Smooth muscle cell of the brain vasculature (primary cell): ENCODE data around the gene KCP.

Experiments
- DNase-seq: peaks from one replicate; pipeline ENCODE4 v3.0.0-alpha.2; 2012; ENCODE audit warnings: low read depth, low spot score

The KCP gene

DNA sequence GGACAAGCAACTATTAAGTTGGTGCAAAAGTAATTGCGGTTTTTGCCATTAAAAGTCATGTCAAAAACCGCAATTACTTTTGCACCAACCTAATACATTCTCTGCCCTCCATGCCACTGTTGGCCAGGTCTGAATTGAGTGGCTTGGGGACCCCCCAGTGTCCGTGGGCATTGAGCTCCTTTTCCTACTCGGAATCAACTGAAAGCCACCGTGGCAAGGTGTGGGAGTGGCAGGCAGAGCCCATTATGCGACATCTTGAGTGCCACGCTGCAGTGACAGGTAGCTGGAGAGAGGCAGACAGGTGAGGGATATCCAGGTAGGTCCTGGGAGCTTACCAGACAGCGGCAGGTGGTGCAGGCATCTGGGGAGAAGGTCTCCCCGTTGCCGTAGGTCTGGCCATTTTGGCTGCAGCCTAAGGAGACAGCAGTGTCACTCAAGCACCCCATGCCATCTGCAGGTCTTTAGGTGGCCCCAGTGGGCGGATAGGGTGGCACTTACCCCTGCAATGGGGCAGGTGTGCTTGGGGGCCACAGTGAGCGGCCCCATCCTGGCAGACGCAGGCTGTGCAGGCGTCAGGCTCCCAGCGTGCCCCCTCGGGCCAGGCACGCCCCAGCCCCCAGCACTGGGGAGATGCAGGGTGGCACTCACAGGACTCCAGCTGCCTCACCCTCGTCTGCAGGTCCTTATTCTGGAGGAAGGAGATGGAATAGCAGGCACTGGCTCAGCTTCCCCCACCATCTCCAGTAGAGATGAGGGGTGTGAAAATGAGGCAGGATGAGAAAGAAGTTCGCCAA lies 3.5 kb downstream of the KCP start:
- DNase-seq = no peak

DNA sequence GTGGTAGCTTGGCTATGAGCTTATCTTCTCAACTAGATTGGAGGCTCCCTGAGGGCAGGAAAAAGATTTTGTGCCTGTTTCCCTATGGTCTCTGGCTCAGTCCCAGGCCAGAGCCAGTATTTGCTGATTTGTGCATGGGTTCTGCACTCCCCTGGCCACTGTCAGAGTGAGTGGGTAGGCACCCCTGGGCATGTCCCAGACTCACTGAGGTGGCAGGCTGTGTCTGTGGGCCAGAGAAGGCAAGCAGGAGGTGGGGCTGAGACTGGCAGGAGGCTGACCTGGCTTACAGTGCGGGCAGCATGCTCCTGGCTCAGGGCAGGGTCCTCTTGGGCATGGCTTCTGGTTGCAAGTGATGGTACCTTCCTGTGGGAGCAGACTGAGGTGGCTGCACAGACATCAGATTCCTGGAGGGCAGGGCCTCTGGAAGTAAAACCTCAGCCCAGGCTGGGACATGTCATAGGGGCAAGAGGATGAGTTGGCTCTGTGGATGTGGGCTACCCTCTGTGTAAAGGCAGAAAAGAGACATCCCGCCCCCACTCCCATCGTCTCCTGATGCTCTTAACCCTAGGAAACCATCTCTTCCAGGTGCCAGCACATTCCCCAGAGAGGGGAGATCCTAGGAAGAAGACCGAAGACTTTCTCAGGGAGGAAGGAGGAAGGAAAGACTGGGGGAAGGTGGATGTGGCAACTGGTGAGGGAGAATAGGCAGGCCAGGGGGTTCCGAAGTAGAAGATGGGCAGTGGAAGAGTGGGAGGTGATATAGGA lies 4.3 kb downstream of the KCP start:
- DNase-seq = no peak

DNA sequence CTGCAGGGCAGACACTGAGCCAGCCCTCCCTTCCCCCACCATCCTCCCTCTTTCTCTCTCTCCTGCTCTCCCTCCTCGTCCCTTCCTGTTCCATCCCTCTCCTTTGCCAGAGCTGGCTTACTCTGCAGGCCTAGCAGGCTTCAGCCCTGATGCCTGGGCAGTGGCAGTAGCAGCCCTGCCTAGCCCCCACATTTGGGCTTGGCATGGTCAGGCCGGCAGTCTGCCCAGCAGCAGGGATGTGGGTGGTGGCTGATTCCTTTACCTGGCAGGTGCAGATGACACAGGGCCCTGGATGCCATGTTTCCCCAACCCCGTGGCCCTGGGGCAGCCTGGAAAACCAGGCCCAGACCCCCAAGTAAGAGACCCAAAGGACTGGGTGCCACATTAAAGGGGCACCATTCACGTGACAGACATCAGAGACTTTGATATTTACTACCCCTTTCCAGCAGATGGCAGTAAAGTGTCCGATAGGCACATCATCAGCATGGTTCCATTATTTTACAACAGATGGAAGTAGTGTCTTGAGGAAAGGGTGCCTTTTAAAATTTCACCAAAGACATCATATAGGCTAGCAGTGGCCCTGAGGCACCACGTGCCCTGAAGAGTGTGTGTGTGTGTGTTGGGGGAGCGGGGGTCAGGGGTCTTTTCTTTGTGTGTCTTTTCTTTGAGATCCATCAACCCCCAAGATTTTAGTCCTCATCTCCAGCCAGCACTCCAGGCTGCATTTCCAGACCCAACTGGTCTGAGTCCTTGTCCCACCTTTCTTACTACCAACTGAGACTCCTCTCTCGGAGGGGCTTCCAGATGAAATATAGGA lies 5.9 kb downstream of the KCP start:
- peak; percentile 15 for DNase-seq

DNA sequence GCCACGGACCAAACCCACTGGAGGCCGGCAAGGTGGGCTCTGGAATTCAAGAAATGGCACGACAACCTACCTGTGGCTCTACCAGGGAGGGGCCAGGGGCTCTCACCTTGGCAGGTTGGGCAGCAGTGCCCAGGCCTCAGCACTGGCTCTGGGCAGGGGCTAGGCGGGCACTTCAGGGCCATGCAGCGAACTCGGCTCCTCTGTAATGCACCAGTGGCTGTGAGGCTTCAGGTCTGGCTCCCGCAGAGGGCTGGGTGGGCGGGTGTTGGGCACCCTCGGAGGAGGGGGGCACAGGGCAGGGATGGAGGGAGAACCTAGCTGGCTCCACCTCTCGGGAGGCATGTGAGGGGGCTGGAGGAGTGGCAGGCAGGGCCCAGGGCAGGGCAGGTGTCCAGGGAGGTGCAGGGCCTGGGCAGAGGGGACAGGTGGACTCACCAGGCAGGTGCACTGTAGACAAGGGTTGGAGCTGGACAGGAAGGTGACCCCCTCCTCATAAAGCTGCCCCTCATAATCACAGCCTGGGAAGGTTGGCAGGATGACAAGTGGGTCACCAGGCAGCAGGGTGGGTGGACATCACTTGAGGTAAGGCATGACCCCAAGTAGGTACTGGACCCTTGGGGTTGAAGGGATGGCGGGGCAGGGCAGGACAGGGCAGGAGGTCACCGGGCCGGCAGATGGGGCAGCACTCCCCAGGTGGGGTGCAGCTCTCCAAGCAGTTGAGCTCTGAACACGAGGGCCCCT lies 6.7 kb downstream of the KCP start:
- DNase-seq = no peak

DNA sequence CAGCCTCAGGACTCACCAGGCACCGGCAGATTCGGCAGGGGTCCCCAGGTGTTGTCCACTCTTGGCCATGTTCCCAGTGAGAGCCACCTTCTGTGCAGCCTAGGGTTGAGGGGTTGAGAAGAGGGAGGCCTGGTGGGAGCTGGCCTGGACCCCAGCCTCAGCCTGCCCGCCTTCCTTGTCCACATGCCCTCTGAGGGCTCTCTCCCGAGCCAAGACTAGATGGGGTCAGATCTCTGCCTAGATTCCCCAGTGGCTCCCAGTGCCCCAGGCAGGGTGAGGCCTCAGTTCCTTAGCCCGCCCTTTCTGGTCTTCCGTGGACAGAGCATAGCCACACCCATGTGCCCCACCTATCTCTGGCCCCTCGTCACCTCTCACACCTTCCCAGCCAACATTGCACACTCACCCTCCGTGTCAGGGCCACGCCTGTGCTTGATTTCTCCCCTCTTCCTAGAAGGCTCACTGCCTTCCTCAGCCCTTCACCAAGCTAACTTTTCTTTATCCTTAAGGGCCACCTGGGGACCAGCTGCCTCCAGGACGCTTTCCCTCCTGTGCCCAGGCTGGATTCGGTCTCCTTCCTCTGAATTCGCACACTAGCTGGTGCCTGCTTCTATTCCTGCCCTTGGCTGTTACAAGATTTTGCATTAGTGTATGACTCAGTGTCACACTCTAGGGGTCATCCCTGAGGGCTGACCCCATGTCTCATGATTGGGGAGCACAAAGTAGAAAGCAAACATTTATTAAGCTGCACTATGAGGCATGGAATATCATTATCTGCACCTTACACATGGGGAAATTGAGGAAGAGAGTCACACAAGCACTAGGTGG lies 7.5 kb downstream of the KCP start:
- no peak for DNase-seq

DNA sequence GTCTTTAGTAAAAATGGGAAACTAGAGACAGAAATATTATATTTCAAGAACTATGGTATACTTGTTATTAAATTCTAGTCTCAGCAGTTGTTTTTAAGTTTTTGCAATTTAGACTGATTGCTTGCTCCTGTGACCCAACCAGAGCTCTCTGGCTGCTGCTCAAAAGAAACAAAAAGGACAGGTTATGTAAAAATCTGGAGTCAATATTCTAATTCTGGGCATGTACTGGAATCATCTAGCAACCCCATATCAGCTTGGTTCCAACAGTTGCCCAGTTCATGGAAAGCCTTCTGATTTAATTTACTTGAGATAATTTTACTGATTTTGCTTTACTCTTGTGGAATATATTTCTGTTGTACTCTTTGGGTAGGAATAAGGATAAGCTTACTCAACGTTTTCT lies 10.3 kb downstream of the KCP start:
- no peak for DNase-seq

DNA sequence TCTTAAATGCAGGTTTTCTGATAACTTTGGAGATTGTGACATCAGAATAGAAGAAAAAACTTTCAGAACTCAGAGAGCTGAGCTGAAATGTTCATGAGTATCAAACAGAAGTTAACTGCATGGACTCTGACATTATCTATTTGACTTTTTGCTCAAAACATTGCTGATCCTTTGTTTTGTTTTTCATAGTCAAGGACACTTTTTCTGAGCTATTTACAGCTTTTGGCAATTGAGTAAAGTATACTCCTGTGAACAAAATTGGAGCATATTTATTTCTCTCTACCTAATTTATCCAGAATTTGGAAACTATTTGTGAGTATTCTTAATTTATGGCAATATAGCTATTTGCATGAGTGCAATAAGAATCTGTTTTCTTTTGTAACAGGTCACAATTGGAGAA lies 11.1 kb downstream of the KCP start:
- no peak for DNase-seq

DNA sequence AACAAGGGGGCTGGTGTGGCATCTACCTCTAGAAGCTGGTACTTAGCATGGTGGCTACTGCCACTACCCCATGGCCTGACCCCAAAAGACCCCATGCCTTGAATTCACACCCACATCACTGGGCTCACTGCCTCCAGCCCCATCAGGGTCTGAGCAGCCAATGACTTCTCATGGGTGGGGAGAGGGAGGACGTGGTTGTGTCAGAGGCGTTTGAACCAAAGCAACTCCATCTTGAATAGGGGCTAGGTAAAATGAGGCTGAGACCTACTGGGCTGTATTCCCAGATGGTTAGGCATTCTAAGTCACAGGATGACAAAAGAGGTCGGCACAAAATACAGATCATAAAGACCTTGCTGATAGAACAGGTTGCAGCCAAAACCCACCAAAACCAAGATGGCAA lies 15.2 kb downstream of the KCP start:
- no peak for DNase-seq

DNA sequence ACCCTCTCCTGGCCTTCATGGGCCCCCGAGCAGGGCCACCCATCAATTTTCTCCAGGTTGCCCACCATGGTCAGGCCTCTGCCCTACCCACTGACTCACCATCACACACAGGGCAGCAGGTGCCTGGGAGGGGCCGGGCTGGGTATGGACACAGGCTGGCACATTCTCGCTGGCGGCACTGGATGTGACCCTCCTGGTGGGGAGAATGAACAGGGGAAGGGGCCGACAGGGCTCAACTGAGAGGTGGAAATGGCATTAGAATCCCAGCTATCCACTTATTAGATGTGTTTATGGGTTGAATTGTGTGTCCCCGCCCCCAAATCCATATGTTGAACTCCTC lies 16.4 kb downstream of the KCP start:
- DNase-seq = no peak

DNA sequence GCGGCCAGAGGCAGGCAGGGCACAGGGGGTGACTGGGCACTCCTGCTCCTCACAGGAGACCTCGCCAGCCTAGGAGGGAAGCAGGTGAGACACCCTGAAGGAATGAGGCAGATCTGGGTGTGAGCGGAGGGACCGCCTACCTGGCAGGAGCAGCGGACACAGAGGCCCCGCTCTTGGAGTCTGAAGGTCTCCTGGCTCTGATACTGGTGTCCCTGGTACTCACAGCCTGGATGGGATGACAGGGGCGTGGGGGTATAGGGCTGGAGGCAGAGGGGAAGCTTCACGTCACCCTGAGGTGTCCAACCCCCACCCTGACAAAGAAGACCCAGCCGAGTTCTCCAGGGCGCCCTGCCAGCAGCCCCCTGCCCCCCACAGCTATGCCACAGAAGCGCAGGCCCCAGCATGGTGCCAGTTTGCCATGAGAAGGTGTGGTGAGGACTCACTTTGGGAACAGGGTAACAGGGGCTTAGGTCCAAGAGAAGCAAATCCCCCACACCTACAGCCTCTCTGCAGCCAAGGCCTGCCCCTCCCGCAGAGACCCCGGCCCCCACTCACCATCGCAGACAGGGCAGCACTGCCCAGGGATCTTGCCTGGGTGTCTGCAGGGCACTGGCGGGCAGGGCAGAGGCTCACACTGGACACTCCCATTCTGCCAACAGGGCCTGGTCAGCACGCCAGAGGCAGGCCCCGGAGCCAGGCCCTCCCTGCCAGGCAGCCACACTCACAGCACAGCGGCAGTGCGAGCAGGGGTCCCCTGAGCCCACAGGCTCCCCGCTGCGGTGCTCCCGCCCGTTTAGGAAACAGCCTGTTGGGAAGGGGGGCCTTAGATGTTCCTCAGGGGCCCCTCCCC lies 17.0 kb downstream of the KCP start:
- no peak for DNase-seq

DNA sequence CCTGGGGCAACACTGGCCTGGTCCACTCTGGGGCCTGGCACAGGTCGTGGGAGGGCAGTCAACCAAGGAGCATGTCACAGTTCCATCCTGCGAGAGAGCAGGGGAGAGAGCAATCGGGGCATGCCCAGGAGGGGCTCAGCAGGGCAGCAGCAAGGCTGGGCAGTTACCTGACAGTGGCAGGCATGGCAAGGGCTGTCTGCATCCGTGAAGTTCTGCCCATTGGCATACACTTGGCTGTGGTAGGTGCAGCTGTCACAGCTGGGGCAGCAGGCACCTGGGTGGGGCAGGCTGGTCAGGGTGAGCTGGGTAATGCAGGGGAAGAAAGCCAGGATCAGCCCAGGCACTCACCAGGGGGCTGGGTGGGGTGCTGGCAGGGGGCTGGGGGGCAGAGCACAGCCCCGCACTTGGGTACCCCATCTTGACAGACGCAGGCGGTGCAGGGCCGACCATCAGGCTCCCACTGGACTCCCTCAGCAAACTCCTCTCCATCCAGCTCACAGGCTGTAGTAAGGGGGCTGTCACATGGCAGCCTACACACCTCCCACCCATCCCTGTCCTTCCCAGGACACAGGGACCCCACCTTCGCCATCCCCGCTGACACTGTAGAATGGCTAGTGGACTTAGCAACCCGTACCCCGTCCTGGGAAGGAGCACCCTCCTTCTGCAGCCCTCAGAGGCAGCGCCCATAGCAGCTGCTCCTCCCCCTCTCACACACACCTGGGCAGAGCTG lies 17.8 kb downstream of the KCP start:
- no peak for DNase-seq

DNA sequence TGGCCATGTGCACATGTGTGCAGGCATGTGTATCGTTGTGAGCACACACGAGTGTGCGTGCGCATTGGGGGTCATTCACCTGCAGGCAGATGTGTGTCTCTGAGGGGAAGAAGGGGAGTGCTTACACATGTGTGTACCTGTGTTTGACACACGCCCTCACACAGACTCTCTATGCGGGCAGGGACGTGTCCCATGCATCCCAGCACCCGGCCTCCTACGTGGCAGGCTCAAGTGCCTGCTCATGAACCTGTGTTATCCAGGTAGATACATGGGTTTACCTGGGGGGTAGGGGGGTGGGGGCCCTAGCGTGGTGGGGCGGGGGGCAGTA lies 18.6 kb downstream of the KCP start:
- no peak for DNase-seq

DNA sequence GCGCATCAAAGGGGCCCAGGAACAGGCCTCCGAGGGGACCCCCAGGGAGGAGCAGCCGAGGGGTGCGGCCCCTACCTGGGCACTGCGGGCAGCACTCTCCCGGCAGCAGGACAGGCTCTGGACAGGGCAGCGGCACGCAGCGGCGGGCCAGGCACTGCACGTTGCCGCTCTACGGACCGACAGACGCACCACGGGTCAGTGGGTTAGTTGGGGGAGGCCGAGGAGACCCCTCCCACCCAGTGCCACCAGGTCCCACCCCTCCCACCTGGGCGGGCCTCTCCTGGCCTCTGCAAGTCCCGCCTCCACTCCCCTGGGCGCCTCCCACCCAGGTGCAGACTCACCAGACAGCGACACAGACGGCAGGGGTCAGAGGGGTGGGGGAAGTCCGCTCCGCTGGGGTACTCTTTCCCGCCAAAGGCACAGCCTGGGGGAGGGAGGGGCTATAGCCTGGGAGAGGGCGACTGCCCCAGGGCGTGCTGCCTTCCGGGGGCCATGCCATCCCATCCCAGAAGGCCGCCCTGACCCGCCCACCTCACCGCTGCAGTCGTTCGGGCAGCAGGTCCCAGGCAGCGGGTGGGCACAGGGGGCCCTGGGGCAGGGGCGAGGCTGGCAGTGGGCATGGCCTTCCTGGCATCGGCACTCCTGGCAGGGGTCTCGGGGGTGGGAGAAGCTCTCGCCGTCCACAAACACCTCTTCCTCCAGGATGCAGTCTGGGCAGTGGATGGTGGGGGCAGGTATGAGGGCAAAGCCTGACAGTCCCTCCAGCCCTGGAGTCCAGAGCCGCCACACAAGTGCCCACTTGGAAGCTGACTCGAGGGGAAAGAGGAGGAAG lies 19.2 kb downstream of the KCP start:
- no peak for DNase-seq

DNA sequence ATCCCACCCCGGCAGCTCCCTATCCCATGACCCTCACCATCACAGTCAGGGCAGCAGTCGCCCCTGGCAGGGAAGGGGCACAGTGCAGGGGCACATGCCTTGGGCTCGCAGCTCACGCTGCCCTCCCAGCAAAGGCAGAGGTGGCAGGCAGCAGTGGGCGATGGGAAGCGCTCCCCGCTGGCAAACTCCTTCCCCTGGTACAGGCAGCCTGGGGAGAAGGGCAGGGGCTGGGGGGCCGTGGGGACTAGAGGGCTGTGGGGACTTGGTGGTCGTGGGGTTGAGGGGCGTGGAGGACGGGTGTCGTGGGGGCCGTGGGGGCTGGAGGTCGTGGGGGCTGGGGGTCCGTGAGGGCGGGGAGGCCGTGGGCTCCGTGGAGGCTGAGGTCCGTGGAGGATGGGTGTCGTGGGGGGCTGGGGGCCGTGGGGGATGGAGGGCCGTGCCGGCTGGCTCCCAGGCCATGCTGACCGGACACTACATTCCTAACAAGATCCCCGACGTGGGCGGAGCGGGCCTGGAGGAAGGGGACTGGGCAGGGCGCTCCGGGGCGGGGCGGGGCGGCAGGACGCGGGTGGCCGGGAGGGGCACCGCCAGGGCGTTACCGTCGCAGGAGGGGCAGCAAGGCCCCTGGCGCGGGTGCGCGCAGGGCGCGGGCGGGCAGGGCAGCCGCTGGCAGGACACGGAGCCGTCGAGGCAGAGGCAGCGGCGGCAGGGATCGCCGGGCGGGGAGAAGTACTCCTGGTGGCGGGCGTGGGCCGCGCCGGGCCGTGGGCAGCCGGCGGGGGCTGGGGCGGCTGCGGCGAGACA lies 20.0 kb downstream of the KCP start:
- DNase-seq = no peak

DNA sequence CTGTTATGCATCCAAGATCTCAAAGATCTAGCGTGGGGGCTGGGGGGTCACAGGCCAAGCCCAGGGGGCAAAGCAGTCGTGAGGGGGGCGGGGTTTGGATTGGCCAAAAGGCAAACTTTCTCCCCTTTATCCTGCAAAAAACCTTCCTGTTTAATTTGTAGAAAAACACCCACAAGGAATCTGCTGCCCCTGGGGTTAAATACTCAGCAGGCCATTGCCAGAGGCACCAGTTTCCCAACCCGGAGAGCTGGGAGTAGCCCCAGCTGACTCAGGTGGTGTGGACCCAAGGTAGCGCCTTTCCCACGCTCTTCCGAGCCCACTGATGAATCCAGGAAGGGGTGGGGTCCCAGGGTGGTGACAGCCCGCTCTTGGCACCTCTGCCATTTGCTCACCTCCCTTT lies 21.4 kb downstream of the KCP start:
- no peak for DNase-seq

DNA sequence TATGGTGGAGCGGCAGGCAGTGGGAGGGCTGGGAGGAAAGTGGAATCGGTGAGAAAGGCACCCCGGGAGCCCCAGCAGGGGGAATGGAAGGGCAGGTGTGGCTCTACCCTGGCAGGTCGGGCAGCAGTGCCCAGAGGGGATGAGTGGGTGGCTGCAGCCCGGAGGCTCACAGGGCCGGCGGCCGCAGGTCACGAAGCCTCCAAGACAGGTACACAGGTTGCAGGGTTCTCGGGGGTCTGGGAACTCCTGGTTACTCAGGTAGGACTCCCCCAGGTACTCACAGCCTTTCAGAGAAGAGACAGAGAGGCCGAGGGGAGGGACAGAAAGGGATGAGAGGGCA lies 21.8 kb downstream of the KCP start:
- no peak for DNase-seq

DNA sequence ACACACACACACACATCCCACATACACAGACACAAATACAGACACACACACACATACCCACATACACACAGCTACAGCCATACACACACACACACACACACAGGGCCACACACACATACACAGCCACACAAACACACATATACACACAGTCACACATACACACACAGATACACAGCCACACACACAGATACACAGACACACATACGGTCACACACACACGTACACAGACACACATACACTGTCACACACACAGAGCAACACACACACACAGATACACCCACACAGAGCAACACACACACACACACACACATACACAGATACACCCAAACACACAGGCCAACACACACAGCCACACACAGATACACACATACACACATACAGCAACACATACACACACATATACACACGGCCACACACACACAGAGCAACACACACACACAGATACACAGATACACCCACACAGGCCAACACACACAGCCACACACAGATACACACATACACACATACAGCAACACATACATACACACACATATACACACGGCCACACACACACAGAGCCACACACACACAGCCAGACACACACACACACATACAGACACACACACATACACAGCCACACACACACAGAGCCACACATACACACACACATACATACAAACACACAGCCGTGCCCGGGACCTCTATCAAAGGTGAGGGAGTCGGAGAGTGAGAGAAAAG lies 22.3 kb downstream of the KCP start:
- DNase-seq = no peak
